Activated T-helper 9 cell treated with anti-CD3 and anti-CD28 coated beads, Interleukin-2, amount 50 U/mL, for 16 hours (primary cell): Measurements from ENCODE around the gene SLC16A1.

Experiments used
- DNase-seq: peaks from one replicate; pipeline ENCODE4 v3.0.0-alpha.2; 2020; ENCODE audit warnings: low read depth

The SLC16A1 gene

DNA sequence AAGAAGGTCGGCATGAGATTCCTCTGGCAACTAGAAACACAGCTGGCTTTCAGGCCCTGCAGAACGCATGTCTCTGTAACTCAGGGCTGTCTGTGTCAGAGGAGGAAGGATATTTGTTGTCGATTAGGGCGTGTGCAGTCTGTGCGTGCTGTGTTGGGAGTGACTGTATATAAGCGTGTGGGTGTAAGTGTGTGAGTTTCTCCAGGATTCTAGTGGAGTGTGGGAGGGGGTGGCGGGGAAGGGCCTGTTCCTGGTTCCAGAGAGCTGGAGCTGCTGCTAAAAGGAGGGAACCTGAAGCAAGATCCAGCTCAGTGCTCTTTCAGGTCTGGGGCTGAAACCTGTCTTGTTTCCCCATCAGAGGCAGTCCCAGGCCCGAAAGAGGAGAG, 74.3 kb downstream of the SLC16A1 start:
- DNase-seq = no peak

DNA sequence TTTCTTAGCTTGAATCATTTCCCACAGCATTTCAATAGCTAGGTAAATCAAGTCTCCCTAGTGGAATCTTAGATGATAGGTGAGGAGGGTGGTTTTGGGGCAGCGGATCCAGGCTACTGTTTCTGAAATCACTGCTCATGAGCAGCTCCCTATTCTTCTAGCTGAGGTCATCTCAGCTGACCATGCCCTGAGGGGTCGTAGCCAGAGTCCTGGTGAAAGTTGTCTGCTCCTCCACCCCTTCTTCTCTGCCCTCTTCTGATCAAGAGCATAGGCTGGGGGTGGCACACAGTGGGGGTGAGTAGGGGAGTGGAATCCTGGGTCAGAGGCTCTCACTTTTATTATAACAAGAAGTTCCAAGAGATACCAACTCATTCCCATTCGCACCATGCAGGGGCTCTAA, 76.2 kb downstream of the SLC16A1 start:
- no peak for DNase-seq

DNA sequence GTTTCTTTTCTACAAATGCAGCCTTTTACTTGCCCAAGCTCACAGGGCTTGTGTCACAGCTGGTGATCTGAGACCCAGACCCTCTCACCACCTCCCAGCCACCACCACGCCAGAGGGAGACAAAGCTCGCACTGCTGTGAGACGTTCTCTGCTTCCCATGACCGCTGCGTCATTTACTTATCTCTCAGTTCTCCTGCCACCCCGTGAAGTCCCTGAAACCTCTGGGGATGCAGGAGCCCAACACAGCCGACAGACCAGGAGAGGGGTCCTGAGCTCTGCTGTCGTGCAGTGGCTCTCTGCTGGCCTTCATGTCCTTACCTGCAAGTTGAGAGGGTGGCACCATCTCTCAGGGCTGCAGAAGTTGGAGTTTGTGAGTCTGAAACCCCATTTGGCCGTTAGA, 77.7 kb downstream of the SLC16A1 start:
- no peak for DNase-seq

GRCh38 chr1:112877750-112878149, 78.2 kb downstream of the SLC16A1 start:
- DNase-seq = no peak

- DNase-seq = no peak
Measured at GRCh38 chr1:112876315-112876714, 79.7 kb downstream of the SLC16A1 start.

- DNase-seq = no peak
Measured at GRCh38 chr1:112872551-112872962, 83.4 kb downstream of the SLC16A1 start.

DNA sequence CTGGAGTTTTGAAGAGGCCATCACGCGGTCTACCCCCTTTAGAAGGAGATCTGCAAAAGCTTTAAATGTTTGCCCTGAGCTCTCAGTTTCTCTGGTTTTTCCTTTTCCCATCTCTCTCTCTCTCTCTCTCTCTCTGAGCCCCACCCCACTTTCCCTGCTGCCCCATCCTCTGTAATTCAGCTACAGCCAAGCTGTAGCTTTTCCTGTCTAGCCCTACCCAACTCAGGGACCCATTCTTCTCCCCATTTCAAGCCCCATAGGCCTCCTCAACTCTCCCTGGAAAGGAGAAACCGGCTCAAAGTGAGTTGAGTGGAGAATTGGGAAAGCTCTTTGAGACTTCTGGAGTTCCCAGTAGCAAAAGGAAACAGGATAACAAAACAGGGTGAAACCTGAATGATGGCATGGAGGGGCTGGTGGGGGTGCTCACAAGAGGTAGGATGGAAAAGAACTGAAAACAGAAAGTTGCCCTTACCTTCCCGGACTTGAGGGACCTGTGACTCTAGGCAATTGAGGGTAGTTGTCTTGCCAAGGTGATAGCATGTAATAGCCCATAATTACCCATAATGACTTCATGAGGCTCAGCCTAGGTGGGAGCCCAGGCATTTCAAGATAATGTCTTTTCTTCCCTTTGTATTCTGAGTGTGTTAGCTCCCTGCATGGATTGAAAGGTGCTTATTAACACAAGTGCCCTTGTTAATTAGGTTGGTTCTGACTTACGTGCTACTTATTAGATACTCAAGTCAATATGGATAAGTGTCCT, 84.9 kb downstream of the SLC16A1 start:
- DNase-seq = no peak

DNA sequence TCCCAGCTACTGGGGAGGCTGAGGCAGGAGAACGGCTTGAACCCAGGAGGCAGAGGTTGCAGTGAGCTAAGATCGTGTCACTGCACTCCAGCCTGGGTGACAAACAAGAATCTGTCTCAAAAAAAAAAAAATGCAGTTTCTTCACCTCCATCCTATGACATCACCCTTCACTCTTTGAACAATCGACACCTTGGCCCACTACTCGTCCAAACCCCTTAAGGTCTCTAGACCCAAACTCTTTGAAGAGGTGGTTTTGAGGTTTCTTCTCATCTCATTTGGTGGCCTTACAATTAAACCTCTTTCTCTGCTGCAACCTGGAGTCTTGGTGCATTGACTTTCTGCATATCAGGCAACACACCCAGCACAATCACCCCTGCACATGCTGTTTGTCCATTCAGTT, 86.1 kb downstream of the SLC16A1 start:
- no peak for DNase-seq

- DNase-seq = no peak
Measured at GRCh38 chr1:112868191-112868590, 87.8 kb downstream of the SLC16A1 start.

DNA sequence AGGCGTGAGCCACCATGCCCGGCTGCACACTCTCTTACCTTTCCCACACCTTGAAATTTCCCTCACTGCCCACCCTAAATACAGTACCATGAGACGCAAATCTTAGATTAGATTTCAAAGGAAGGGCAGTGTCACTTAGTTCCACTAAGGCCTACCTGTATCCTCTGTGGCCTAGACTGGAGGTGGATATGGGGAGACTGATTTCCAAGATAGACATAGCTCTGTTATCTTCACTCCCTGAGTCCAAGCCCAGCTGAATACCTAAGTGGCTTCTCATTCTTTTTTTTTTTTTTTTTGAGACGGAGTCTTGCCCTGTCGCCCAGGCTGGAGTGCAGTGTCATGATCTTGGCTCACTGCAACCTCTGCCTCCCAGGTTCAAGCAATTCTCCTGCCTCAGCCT, 89.0 kb downstream of the SLC16A1 start:
- no peak for DNase-seq

GRCh38 chr1:112866151-112866550, 89.8 kb downstream of the SLC16A1 start:
- DNase-seq = no peak

DNA sequence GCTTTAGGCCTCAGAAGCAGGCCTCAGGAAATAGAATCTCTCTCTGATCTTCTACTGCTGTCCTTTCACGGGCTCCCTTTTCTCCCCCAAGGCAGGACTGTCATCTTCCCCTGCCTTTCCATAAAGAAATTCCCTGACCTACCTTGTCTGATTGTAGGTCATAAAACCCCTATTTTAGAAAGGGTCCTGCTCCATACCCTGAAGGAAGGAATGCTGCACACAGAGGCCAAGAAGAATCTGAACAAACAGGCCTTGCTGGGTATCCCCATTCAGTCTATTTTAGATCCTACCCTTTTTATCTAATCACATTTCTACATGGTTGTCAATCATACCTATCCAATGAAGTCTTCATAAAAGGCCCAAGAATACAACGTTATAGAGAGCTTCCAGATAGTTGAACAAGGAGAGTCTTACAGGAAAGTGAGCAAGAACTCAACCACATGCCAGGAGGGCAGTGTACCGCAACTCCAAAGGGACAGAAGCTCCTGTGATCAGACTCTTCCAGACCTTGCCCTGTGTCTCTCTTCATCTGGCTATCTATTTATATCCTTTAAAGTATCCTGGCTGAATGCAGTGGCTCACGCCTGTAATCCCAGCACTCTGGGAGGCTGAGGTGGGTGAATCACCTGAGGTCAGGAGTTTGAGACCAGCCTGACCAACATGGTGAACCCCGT, 93.1 kb downstream of the SLC16A1 start:
- DNase-seq = no peak
